ENCODE data around the gene MALL.
A peak's percentile ranks its signal among the peaks of the same experiment; 100 is the strongest.
"Not testable (repeated sequence)": the region's sequence is repeated elsewhere in the genome, so short reads cannot be mapped to it uniquely, and the experiment has no call there.

The MALL gene

GRCh38 chr2:110115291-110116032 lies at the start of gene MALL:
TSS of gene MALL (minus strand) at chr2:110115822. CDS start at chr2:110115792, 30 bp downstream.
- peak in 2 of 3 experiments; percentile 62 to 66 for DNase-seq

DNA sequence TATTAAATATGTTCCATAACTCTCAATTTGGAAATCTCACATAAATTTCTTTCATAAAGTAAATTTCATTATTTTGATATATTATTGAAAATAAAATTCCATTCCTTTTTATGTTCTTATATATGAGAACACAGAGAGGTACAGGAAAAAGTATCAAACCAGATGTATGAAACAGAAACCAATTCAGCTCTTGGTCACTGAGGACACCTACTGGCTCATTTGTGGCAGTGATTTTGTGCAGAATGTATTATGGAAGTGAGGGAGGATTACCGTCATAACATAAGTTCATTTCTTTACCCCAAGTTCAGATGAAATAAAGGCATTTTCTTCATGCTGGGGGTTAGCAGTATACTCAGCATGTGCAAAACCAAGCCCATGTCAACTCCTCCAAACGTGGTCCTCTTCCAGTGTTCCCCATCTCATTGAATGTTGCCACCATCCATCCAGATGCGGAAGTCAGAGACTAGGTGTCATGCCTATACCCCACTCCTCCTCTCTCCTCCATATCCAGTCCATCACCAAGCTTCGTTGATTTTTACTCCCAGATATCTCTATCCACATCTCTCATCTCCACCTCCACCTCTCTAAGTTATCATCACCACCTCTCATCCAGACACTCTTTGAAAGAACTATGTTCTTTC lies 41.7 kb upstream of the MALL start:
- DNase-seq = peak; percentile 9 to 61 (median 45)

GRCh38 chr2:110154828-110155227 lies 39.2 kb upstream of the MALL start:
- DNase-seq = not testable (repeated sequence)

DNA sequence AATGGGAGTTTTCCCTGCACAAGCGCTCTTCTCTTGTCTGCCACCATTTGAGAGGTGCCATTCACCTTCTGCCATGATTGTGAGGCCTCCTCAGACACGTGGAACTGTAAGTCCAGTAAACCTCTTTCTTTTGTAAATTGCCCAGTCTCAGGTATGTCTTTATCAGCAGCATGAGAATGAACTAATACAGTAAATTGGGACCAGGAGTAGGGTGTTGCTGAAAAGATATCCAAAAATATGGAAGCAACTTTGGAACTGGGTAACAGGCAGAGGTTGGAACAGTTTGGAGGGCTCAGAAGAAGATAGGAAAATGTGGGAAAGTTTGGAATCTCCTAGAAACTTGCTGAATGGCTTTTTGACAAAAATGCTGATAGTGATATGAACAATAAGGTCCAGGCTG lies 38.6 kb upstream of the MALL start:
- DNase-seq = not testable (repeated sequence)

- no peak for DNase-seq
Measured at GRCh38 chr2:110153416-110153815, 37.8 kb upstream of the MALL start.

- DNase-seq = no peak
Measured at GRCh38 chr2:110152943-110153342, 37.3 kb upstream of the MALL start.

DNA sequence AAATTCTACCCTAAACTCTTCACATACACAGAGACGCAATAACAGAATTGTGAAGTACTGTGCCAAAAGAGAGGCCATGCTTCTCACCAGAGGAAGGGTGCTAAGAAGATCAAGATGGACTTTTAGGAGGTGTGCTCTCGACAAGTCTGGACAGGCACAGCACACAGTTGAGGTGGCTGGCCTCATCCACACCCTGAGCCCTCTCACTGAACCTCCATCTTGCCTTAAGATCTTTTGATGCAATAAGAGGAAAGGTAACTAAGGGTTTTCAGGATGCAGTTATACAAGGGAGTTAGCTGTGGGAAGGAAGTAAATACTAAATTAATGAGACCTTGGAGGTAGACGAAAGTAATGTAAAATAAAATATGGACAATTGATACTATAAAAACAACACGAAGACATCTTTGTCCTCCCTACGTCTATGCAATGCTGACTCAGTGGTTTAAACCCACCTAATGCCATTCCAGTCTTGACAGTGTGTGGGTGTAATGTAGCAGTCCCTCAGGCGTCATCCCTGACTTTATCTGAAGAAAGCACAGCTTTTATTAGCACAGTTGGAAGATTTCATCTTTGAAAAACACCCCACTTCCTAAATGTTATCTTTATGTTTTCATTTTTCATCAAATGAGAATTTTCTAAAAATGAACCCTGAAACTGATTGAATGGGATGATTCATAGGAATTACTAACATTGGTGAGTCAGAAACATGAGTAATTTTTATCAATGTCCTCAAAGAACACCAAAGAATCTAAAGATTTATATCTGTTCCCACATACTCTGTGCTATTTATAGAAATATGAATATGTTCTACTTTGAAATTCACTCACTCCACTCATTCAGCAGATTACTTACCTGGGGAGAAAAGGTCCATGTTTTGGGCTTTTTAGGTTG lies 34.0 kb upstream of the MALL start:
- DNase-seq = no peak

- no peak for DNase-seq
Measured at GRCh38 chr2:110146945-110147332, 31.3 kb upstream of the MALL start.

GRCh38 chr2:110146183-110146944 lies 30.7 kb upstream of the MALL start:
- no peak for DNase-seq

DNA sequence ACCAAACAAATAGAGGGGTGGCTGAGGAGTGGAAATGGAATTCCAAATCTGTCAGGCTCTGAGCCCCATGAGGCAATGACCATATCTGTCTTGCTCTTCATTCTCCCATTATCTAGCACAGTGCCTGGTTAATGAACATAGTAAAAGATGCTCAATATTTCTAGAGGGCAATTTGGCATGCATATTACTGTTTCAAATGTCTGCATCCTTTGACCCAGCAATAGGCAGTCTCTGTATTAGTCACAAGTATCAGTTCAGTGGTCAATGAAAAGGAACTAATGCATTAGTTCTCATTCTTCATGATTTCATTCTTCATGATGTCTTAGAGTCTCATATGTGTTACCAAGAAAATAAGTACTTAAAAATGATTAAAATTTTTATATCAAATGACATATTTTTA lies 28.4 kb upstream of the MALL start:
- DNase-seq = no peak

DNA sequence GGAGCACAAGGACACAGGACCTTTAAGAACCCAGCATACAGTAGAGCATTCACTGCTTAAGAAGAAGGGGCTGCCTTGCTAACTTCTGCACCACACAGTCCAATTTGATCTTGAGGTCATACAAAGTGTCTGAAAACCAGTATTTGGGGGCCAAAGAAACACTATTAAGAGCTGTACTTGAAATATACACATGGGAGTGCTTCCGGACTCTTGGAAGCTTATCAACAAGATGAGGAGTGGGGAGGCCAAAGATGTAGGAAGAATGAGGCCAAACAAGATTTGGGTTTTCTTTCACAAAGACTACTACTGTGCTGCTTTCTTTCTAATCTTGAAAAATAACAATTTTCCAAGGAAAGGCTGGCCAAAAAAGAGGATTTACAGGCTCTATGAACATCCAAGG lies 24.8 kb upstream of the MALL start:
- no peak for DNase-seq

DNA sequence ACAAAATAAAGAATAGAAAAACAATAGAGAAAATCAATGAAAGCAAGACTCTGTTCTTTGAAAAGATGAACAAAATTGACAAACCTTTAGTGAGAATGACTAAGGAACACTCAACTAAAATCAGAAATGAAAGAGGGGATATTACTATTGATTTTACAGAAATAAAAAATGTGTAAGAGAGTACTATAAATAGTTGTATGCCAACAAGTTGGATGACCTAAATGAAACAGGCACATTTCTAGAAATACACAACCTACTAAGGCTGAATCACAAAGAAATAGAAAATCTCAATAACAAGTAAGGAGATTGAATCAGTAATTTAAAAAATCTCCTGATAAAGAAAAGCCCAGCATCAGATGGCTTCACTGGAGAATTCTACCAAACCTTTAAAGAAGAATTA lies 18.4 kb upstream of the MALL start:
- no peak for DNase-seq

- DNase-seq = no peak
Measured at GRCh38 chr2:110131166-110131565, 15.5 kb upstream of the MALL start.

GRCh38 chr2:110130757-110131156 lies 15.1 kb upstream of the MALL start:
- DNase-seq = no peak

DNA sequence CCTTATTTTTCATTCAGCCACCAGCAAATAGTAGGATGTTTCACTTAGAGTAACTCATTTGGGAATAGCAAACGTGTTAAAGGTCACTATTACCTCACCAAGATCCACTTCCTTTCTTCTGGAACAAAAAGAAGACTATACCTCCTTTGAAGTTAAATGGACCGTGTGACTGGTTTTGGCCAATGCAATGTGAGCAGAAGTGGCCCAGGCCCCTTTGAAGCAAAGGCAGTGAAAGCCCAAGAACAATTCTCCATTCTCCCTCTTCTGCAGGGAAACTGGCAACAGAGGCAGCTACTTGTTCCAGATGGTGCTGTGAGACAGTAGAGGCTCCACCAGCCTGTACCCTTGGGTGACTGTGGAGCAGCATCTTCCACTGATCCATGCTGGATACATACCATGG lies 11.3 kb upstream of the MALL start:
- peak in 1 of 3 experiments; percentile 72 for DNase-seq

GRCh38 chr2:110126086-110126773 lies 10.6 kb upstream of the MALL start:
- DNase-seq = peak; percentile 6 to 86 (median 57)

- no peak for DNase-seq
Measured at GRCh38 chr2:110124939-110125691, 9.5 kb upstream of the MALL start.

DNA sequence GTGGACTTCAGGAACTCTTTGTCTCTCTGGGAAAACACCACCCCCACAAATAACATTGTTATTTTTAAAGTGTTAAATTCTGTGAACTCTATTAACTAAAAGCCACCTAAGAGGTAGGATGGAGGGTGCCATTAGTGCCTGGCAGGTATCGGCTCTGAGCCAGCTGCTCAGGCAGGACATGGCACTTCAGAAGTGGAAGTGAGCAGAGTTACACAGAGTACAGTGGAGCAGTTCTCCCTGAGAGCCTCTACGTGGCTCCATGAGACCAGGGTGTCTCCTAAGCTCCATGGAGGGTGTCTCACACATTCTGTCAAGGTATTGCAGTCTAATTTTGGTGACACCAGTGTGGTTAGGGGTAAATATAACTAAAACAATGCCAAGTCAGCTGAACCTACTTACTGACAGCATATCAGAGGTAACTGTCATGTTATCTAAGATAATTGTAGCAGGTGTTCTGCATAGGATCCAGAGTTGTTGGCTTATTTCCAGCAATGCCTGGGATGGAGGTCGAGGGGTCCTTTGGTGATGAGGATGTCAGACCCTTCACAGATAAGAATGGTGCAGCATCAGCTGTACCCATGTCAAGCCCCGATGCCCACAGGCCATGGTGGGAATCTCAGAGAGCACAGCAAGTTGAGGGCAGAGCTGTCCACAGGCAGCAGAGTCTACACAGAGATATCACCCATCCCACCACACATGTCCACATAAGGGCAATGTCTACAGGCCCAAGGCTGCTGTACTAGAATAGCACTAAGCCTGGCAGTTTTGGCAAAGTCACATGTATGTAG lies 8.6 kb upstream of the MALL start:
- peak in 1 of 3 experiments; percentile 2 for DNase-seq

GRCh38 chr2:110121592-110121991 lies 6.0 kb upstream of the MALL start:
- no peak for DNase-seq

DNA sequence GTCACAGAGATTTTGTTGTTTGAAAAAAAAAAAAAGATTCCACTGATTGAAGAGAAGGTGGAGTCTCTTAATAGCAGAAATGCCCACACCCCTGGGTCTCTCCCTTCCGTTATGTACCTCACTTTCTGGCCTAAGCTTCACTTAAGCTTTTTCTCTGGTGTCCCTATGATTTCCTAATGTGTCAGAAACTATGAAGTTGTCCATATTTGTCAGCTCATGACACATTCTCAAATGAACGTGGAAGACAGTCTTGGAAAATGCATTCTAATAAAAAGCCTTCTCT lies 5.4 kb upstream of the MALL start:
- no peak for DNase-seq

All from NCI-H1417 (cell line).